C4-2B (cell line): ENCODE data around the gene OR4M1.
"Not testable (repeated sequence)": the region's sequence is repeated elsewhere in the genome, so short reads cannot be mapped to it uniquely, and the experiment has no call there.

Source experiments
- CTCF ChIP-seq: fragments of 450-650 bp; conservative IDR thresholded peaks from 2 replicates; pipeline ENCODE4 v1.5.1; 2017; ENCODE audit warnings: mild to moderate bottlenecking
- ZFX ChIP-seq: fragments of 450-650 bp; IDR thresholded peaks from 2 replicates; pipeline ENCODE4 v1.6.1; 2017

- not testable (repeated sequence) for TF ChIP-seq CTCF, ZFX
Measured at GRCh38 chr14:19785848-19786247, 12.5 kb downstream of the OR4M1 start.
